ENCODE measurements around the gene CLSTN2.
A peak's percentile ranks its signal among the peaks of the same experiment; 100 is the strongest.

CLSTN2 gene

GRCh38 chr3:140316466-140316865 is 381.5 kb downstream of the CLSTN2 start:
- Histone ChIP-seq H3K9me3 (ENCODE audit: control insufficient read depth, insufficient read depth, low read length) (no peaks in the 10 kb centered on the region), H3K4me1 (ENCODE audit: control insufficient read depth, insufficient read depth, low read length) (no peaks in the 10 kb centered on the region), H3K4me3 (ENCODE audit: low read length) (no peak overlapping the region), H3K27me3 (ENCODE audit: control insufficient read depth, insufficient read depth, low read length) (no peaks in the 10 kb centered on the region), H3K27ac (ENCODE audit: low read length) (no peak overlapping the region), H3K36me3 (ENCODE audit: control insufficient read depth, insufficient read depth, low read length) (no peaks in the 10 kb centered on the region)
- no CpG with 5 or more reads among the region's 1 CpG for WGBS (ENCODE audit: insufficient coverage, insufficient read length)
- DNase-seq (ENCODE audit: low read depth, low spot score): no peak

GRCh38 chr3:140316868-140317400 is 381.9 kb downstream of the CLSTN2 start:
- no peaks in the 10 kb centered on the region for H3K4me1 ChIP-seq (ENCODE audit: control insufficient read depth, insufficient read depth, low read length)
- no peak overlapping the region for H3K27ac ChIP-seq (ENCODE audit: low read length)
- H3K4me3 ChIP-seq (ENCODE audit: low read length): no peak overlapping the region
- DNase-seq (ENCODE audit: low read depth, low spot score): no peak
- no peaks in the 10 kb centered on the region for H3K36me3 ChIP-seq (ENCODE audit: control insufficient read depth, insufficient read depth, low read length)
- no peaks in the 10 kb centered on the region for H3K9me3 ChIP-seq (ENCODE audit: control insufficient read depth, insufficient read depth, low read length)
- no CpG with 5 or more reads among the region's 2 CpGs for WGBS (ENCODE audit: insufficient coverage, insufficient read length)
- no peaks in the 10 kb centered on the region for H3K27me3 ChIP-seq (ENCODE audit: control insufficient read depth, insufficient read depth, low read length)

- DNase-seq (ENCODE audit: low read depth, low spot score): no peak
- no peaks in the 10 kb centered on the region for H3K9me3 ChIP-seq (ENCODE audit: control insufficient read depth, insufficient read depth, low read length)
- H3K4me3 ChIP-seq (ENCODE audit: low read length): no peak overlapping the region
- WGBS (ENCODE audit: insufficient coverage, insufficient read length): no CpG with 5 or more reads among the region's 2 CpGs
- no peak overlapping the region for H3K27ac ChIP-seq (ENCODE audit: low read length)
- H3K36me3 ChIP-seq (ENCODE audit: control insufficient read depth, insufficient read depth, low read length): no peaks in the 10 kb centered on the region
- H3K4me1 ChIP-seq (ENCODE audit: control insufficient read depth, insufficient read depth, low read length): no peaks in the 10 kb centered on the region
- no peaks in the 10 kb centered on the region for H3K27me3 ChIP-seq (ENCODE audit: control insufficient read depth, insufficient read depth, low read length)
Observed at GRCh38 chr3:140319739-140320138, 384.8 kb downstream of the CLSTN2 start.

GRCh38 chr3:140323561-140323960 is 388.6 kb downstream of the CLSTN2 start:
- no peak for DNase-seq (ENCODE audit: low read depth, low spot score)

GRCh38 chr3:140332131-140332530 is 397.1 kb downstream of the CLSTN2 start:
- Histone ChIP-seq H3K4me1 (ENCODE audit: control insufficient read depth, insufficient read depth, low read length) (peaks cover 2% of the 10 kb centered on the region; the same call in 1 of the 2 replicates), H3K36me3 (ENCODE audit: control insufficient read depth, insufficient read depth, low read length) (no peaks in the 10 kb centered on the region), H3K27ac (ENCODE audit: low read length) (no peak overlapping the region), H3K4me3 (ENCODE audit: low read length) (no peak overlapping the region), H3K27me3 (ENCODE audit: control insufficient read depth, insufficient read depth, low read length) (no peaks in the 10 kb centered on the region), H3K9me3 (ENCODE audit: control insufficient read depth, insufficient read depth, low read length) (no peaks in the 10 kb centered on the region)
- WGBS (ENCODE audit: insufficient coverage, insufficient read length): no CpG with 5 or more reads among the region's 2 CpGs
- DNase-seq (ENCODE audit: low read depth, low spot score): no peak

More at GRCh38 chr3:140323561-140323960, 388.6 kb downstream of the CLSTN2 start:
- Histone ChIP-seq H3K4me1 (ENCODE audit: control insufficient read depth, insufficient read depth, low read length) (no peaks in the 10 kb centered on the region), H3K4me3 (ENCODE audit: low read length) (no peak overlapping the region), H3K27me3 (ENCODE audit: control insufficient read depth, insufficient read depth, low read length) (no peaks in the 10 kb centered on the region), H3K27ac (ENCODE audit: low read length) (no peak overlapping the region), H3K9me3 (ENCODE audit: control insufficient read depth, insufficient read depth, low read length) (no peaks in the 10 kb centered on the region), H3K36me3 (ENCODE audit: control insufficient read depth, insufficient read depth, low read length) (no peaks in the 10 kb centered on the region)
- no CpG with 5 or more reads among the region's 1 CpG for WGBS (ENCODE audit: insufficient coverage, insufficient read length)

- no peak for DNase-seq (ENCODE audit: low read depth, low spot score)
- peaks cover 2% of the 10 kb centered on the region; the same call in 1 of the 2 replicates for H3K4me1 ChIP-seq (ENCODE audit: control insufficient read depth, insufficient read depth, low read length)
- WGBS (ENCODE audit: insufficient coverage, insufficient read length): no CpG with 5 or more reads among the region's 5 CpGs
- no peak overlapping the region for H3K4me3 ChIP-seq (ENCODE audit: low read length)
- no peak overlapping the region for H3K27ac ChIP-seq (ENCODE audit: low read length)
- H3K9me3 ChIP-seq (ENCODE audit: control insufficient read depth, insufficient read depth, low read length): no peaks in the 10 kb centered on the region
- H3K27me3 ChIP-seq (ENCODE audit: control insufficient read depth, insufficient read depth, low read length): no peaks in the 10 kb centered on the region
- no peaks in the 10 kb centered on the region for H3K36me3 ChIP-seq (ENCODE audit: control insufficient read depth, insufficient read depth, low read length)
Observed at GRCh38 chr3:140334132-140334929, 399.3 kb downstream of the CLSTN2 start.

- Histone ChIP-seq H3K27me3 (ENCODE audit: control insufficient read depth, insufficient read depth, low read length) (no peaks in the 10 kb centered on the region), H3K4me1 (ENCODE audit: control insufficient read depth, insufficient read depth, low read length) (peaks cover 5% of the 10 kb centered on the region), H3K36me3 (ENCODE audit: control insufficient read depth, insufficient read depth, low read length) (no peaks in the 10 kb centered on the region), H3K4me3 (ENCODE audit: low read length) (no peak overlapping the region), H3K9me3 (ENCODE audit: control insufficient read depth, insufficient read depth, low read length) (no peaks in the 10 kb centered on the region), H3K27ac (ENCODE audit: low read length) (no peak overlapping the region)
- no CpG with 5 or more reads among the region's 3 CpGs for whole genome bisulfite sequencing (ENCODE audit: insufficient coverage, insufficient read length)
- no peak for DNase-seq (ENCODE audit: low read depth, low spot score)
Observed at GRCh38 chr3:140336465-140336864, 401.5 kb downstream of the CLSTN2 start.

GRCh38 chr3:140338916-140339315 is 403.9 kb downstream of the CLSTN2 start:
- no peak overlapping the region for H3K4me3 ChIP-seq (ENCODE audit: low read length)
- H3K4me1 ChIP-seq (ENCODE audit: control insufficient read depth, insufficient read depth, low read length): peaks cover 7% of the 10 kb centered on the region
- H3K27ac ChIP-seq (ENCODE audit: low read length): no peak overlapping the region
- H3K36me3 ChIP-seq (ENCODE audit: control insufficient read depth, insufficient read depth, low read length): no peaks in the 10 kb centered on the region
- WGBS (ENCODE audit: insufficient coverage, insufficient read length): no CpG with 5 or more reads among the region's 6 CpGs
- H3K27me3 ChIP-seq (ENCODE audit: control insufficient read depth, insufficient read depth, low read length): no peaks in the 10 kb centered on the region
- no peak for DNase-seq (ENCODE audit: low read depth, low spot score)
- no peaks in the 10 kb centered on the region for H3K9me3 ChIP-seq (ENCODE audit: control insufficient read depth, insufficient read depth, low read length)

GRCh38 chr3:140341203-140341602 is 406.2 kb downstream of the CLSTN2 start:
- WGBS (ENCODE audit: insufficient coverage, insufficient read length): no CpG with 5 or more reads among the region's 5 CpGs
- H3K27me3 ChIP-seq (ENCODE audit: control insufficient read depth, insufficient read depth, low read length): no peaks in the 10 kb centered on the region

GRCh38 chr3:140341817-140342403 is 406.9 kb downstream of the CLSTN2 start:
- peak; percentile 57 for DNase-seq (ENCODE audit: low read depth, low spot score)
- no CpG with 5 or more reads among the region's 5 CpGs for WGBS (ENCODE audit: insufficient coverage, insufficient read length)

More at GRCh38 chr3:140341203-140341602, 406.2 kb downstream of the CLSTN2 start:
- no peak for DNase-seq (ENCODE audit: low read depth, low spot score)
- H3K4me3 ChIP-seq (ENCODE audit: low read length): no peak overlapping the region
- peaks cover 7% of the 10 kb centered on the region for H3K4me1 ChIP-seq (ENCODE audit: control insufficient read depth, insufficient read depth, low read length)
- no peaks in the 10 kb centered on the region for H3K36me3 ChIP-seq (ENCODE audit: control insufficient read depth, insufficient read depth, low read length)
- H3K9me3 ChIP-seq (ENCODE audit: control insufficient read depth, insufficient read depth, low read length): no peaks in the 10 kb centered on the region
- H3K27ac ChIP-seq (ENCODE audit: low read length): no peak overlapping the region

More at GRCh38 chr3:140341817-140342403, 406.9 kb downstream of the CLSTN2 start:
- no peaks in the 10 kb centered on the region for H3K9me3 ChIP-seq (ENCODE audit: control insufficient read depth, insufficient read depth, low read length)
- peak overlapping the region; percentile 31 for H3K27ac ChIP-seq (ENCODE audit: low read length)
- no peaks in the 10 kb centered on the region for H3K27me3 ChIP-seq (ENCODE audit: control insufficient read depth, insufficient read depth, low read length)
- no peak overlapping the region for H3K4me3 ChIP-seq (ENCODE audit: low read length)
- H3K4me1 ChIP-seq (ENCODE audit: control insufficient read depth, insufficient read depth, low read length): peaks cover 7% of the 10 kb centered on the region
- no peaks in the 10 kb centered on the region for H3K36me3 ChIP-seq (ENCODE audit: control insufficient read depth, insufficient read depth, low read length)

All from iPS DF 6.9 (cell line).